Activated CD4-positive, alpha-beta T cell treated with anti-CD3 and anti-CD28 coated beads for 36 hours (primary cell): Measurements from ENCODE around the gene CPPED1. TPM values are rescaled to one million over a fixed set of nuclear protein-coding genes. Genes with fewer than 3 reads are reported as not detected.
A peak's percentile ranks its signal among the peaks of the same experiment; 100 is the strongest.
"Not testable (repeated sequence)": the region's sequence is repeated elsewhere in the genome, so short reads cannot be mapped to it uniquely, and the experiment has no call there.

ENCODE experiments used
- ATAC-seq: fragments of 200-7000 bp; cut with Tn5 transposase; one replicate; pipeline ENCODE4 v1.10.0; 2021; ENCODE audit warnings: mild to moderate bottlenecking, moderate library complexity
- CTCF ChIA-PET: fragments of 350-600 bp; sonication (Branson Sonifier 250); formaldehyde crosslinking; loops from one replicate; lab custom pipeline; 2021; ENCODE audit warnings: antibody characterized with exemption; lab: Charles Lee
- POLR2A ChIA-PET: fragments of 350-600 bp; sonication (Branson Sonifier 250); formaldehyde crosslinking; loops from one replicate; lab custom pipeline; 2021; ENCODE audit warnings: antibody characterized with exemption, inconsistent platforms; lab: Charles Lee
- DNase-seq: peaks from one replicate; pipeline ENCODE4 v3.0.0-alpha.2; 2020
- H3K27ac Mint-ChIP-seq: one replicate; pipeline ENCODE4 v1.8.0; 2021; ENCODE audit warnings: mixed read lengths
- H3K27me3 Mint-ChIP-seq: one replicate; pipeline ENCODE4 v1.8.0; 2021; ENCODE audit warnings: mixed read lengths
- H3K36me3 Mint-ChIP-seq: one replicate; pipeline ENCODE4 v1.8.0; 2021; ENCODE audit warnings: low read depth, mixed read lengths
- H3K4me1 Mint-ChIP-seq: one replicate; pipeline ENCODE4 v1.8.0; 2021; ENCODE audit warnings: mixed read lengths
- H3K4me3 Mint-ChIP-seq: one replicate; pipeline ENCODE4 v1.8.0; 2021; ENCODE audit warnings: mild to moderate bottlenecking, moderate library complexity, mixed read lengths
- H3K9me3 Mint-ChIP-seq: one replicate; pipeline ENCODE4 v1.8.0; 2021; ENCODE audit warnings: low read depth, mixed read lengths
- intact Hi-C, 2 experiments: fragments of 100-400 bp; cut with DNase I in 1 of 2; cut with micrococcal nuclease in 1 of 2; formaldehyde crosslinking; loops; one replicate each; pipeline versions ENCODE4 v1.14.2 to v1.15.1; 2022 to 2024; cut with DNase I, micrococcal nuclease
- total RNA-seq, 2 experiments: library from RNA; stranded (reverse); gene quantifications; one replicate each; pipeline ENCODE4 v1.2.3, GENCODE V29; 2021

CPPED1 gene
- total RNA-seq, 2 experiments from 2014 or later = 8.0 to 9.8 TPM

GRCh38 chr16:12802048-12802447 lies 1.6 kb downstream of the CPPED1 start:
- POLR2A ChIA-PET = no interaction called here
- peak overlapping the region; percentile 78 for H3K27ac Mint-ChIP-seq
- ATAC-seq (no peak), DNase-seq (no peak)
- intact Hi-C loops = loop anchor here (2.0 to 5.0 kb wide), 3 partner anchors 721 to 950 kb away; partner anchors contain the start of genes RSL1D1 (in 1 of the 2) and SNX29 (in 1 of the 2)
- no peaks in the 10 kb centered on the region for H3K36me3 Mint-ChIP-seq
- CTCF ChIA-PET = no interaction called here
- no peaks in the 10 kb centered on the region for H3K9me3 Mint-ChIP-seq
- peaks cover 28% of the 10 kb centered on the region for H3K4me1 Mint-ChIP-seq
- H3K27me3 Mint-ChIP-seq = no peaks in the 10 kb centered on the region
- H3K4me3 Mint-ChIP-seq = peak overlapping the region; percentile 97

GRCh38 chr16:12801511-12802042 lies 2.1 kb downstream of the CPPED1 start:
- Mint-ChIP-seq H3K4me1 (peaks cover 28% of the 10 kb centered on the region), H3K27ac (peak overlapping the region; percentile 78), H3K9me3 (no peaks in the 10 kb centered on the region), H3K4me3 (peak overlapping the region; percentile 97), H3K36me3 (no peaks in the 10 kb centered on the region), H3K27me3 (no peaks in the 10 kb centered on the region)
- ATAC-seq = no peak
- intact Hi-C loops = loop anchor here (1.0 to 5.0 kb wide), 4 partner anchors 188 to 949 kb away; partner anchors contain the start of genes RSL1D1 (in 1 of the 2) and SNX29 (in 1 of the 2)
- POLR2A ChIA-PET = no interaction called here
- CTCF ChIA-PET = no interaction called here
- peak; percentile 37 for DNase-seq

GRCh38 chr16:12800817-12801216 lies 2.9 kb downstream of the CPPED1 start:
- ATAC-seq (no peak), DNase-seq (no peak)
- Mint-ChIP-seq H3K9me3 (no peaks in the 10 kb centered on the region), H3K27ac (no peak overlapping the region), H3K4me3 (no peak overlapping the region), H3K36me3 (no peaks in the 10 kb centered on the region), H3K4me1 (peaks cover 28% of the 10 kb centered on the region), H3K27me3 (no peaks in the 10 kb centered on the region)
- CTCF ChIA-PET = interaction anchor here (0.7 kb wide), 1 partner anchor 19 kb away, joined by 3 read pairs; no protein-coding TSS in a partner anchor
- intact Hi-C loops = loop anchor here (1.0 to 5.0 kb wide), 3 partner anchors 188 to 949 kb away; partner anchors contain the start of genes RSL1D1 (in 1 of the 2) and SNX29 (in 1 of the 2)
- POLR2A ChIA-PET = interaction anchor here (0.6 kb wide), 1 partner anchor 46 kb away, joined by 3 read pairs; no protein-coding TSS in a partner anchor

DNA sequence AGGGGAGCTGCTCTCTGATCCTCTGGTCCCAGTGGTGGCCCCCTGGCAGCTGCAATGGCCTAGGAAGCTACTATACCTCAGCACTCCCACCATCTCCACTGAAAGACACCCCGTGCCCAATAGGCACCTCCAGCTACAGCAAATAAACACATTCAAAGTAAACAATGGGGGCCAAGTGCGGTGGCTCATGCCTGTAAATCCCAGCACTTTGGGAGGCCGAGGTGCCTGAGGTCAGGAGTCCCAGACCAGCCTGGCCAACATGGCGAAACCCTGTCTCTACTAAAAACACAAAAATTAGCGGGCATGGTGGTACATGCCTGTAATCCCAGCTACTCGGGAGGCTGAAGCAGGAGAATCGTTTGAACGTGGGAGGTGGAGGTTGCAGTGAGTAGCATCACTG lies 3.7 kb downstream of the CPPED1 start:
- intact Hi-C loops = loop anchor here (5.0 kb wide), 2 partner anchors 823 to 948 kb away; partner anchors contain the start of genes RSL1D1 (in 1 of the 2) and SNX29 (in 1 of the 2)
- CTCF ChIA-PET = interaction anchor here (0.7 to 1.1 kb wide), 2 partner anchors 9 to 18 kb away, joined by 3 read pairs; no protein-coding TSS in a partner anchor
- H3K9me3 Mint-ChIP-seq, H3K4me3 Mint-ChIP-seq, DNase-seq, H3K27ac Mint-ChIP-seq, H3K36me3 Mint-ChIP-seq, POLR2A ChIA-PET, ATAC-seq, H3K27me3 Mint-ChIP-seq: not testable (repeated sequence)
- peaks cover 28% of the 10 kb centered on the region for H3K4me1 Mint-ChIP-seq

DNA sequence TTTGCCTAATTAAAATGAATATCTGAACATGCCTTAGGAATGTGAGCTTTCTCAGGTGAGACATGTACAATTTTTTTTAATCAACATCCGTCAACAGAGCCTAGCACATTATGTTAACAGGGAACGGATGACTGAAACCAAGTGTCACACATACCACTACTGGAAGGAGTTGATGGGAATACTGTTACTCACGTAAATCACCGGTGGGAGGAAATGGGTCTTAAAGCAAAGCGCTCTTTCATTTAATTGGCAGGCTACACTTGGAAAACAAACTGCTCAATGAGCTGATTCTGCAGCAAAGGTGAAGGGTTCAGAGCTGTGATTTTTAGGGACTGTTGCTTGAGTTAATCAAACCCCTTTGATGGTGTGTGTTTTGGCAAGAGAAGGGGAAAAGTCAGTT lies 4.8 kb downstream of the CPPED1 start:
- CTCF ChIA-PET = interaction anchor here (0.6 kb wide), 1 partner anchor 1580 kb away, joined by 3 read pairs; no protein-coding TSS in a partner anchor
- H3K27ac Mint-ChIP-seq = no peak overlapping the region
- POLR2A ChIA-PET = no interaction called here
- ATAC-seq (no peak), DNase-seq (no peak)
- peaks cover 23% of the 10 kb centered on the region for H3K4me1 Mint-ChIP-seq
- intact Hi-C loops = no loop called here
- H3K36me3 Mint-ChIP-seq = no peaks in the 10 kb centered on the region
- H3K9me3 Mint-ChIP-seq = no peaks in the 10 kb centered on the region
- no peaks in the 10 kb centered on the region for H3K27me3 Mint-ChIP-seq
- H3K4me3 Mint-ChIP-seq = no peak overlapping the region

DNA sequence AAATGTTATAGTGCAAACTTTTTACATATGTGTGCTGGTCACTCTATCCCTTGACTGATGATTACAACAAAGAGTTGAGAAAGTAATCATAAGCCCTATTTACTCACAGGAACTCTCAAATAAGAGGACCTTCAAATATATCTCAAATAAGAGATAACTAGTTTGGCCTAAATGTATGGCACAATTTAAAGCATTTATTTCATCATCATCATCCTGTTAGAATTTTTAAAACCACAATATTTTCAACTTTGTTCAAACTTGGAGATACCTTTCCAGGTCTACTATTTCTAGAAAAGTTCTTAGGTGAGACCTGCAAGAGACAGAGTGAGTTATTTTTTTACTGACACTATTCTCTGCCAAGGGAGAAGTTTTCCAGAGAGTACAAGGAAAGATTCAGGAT lies 5.5 kb downstream of the CPPED1 start:
- DNase-seq (no peak), ATAC-seq (no peak)
- ChIA-PET POLR2A (no interaction called here), CTCF (interaction anchor here (0.6 kb wide), 1 partner anchor 1581 kb away, joined by 3 read pairs; no protein-coding TSS in a partner anchor)
- H3K9me3 Mint-ChIP-seq = no peaks in the 10 kb centered on the region
- H3K27me3 Mint-ChIP-seq = no peaks in the 10 kb centered on the region
- peaks cover 21% of the 10 kb centered on the region for H3K4me1 Mint-ChIP-seq
- H3K4me3 Mint-ChIP-seq = no peak overlapping the region
- no peak overlapping the region for H3K27ac Mint-ChIP-seq
- H3K36me3 Mint-ChIP-seq = no peaks in the 10 kb centered on the region
- intact Hi-C loops = no loop called here

DNA sequence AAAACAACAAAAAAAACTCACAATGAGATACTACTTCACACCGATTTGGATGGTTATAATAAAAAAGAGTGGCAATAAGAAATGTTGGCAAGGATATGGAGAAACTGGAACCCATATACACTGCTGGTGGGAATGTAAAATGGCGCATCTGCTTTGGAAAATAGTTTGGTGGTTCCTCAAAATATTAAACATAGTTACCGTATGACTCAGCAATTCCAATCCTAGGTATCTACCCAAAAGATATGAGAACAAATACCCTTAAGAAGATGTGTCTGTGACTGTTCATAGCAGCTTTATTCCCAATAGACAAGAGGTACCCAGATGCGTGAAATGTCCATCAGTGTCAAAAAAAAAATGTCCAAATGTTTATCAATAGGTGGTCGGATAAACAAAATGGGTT lies 7.2 kb downstream of the CPPED1 start:
- intact Hi-C loops = no loop called here
- no peak for DNase-seq
- ATAC-seq = no peak
- no peak overlapping the region for H3K4me3 Mint-ChIP-seq
- H3K27me3 Mint-ChIP-seq = no peaks in the 10 kb centered on the region
- peaks cover 4% of the 10 kb centered on the region for H3K4me1 Mint-ChIP-seq
- no peaks in the 10 kb centered on the region for H3K36me3 Mint-ChIP-seq
- H3K9me3 Mint-ChIP-seq = peaks cover 2% of the 10 kb centered on the region
- H3K27ac Mint-ChIP-seq = no peak overlapping the region
- ChIA-PET POLR2A (no interaction called here), CTCF (interaction anchor here (0.7 kb wide), 1 partner anchor 1012 kb away, joined by 3 read pairs; no protein-coding TSS in a partner anchor)

- Mint-ChIP-seq H3K36me3 (peaks cover 3% of the 10 kb centered on the region), H3K27ac (no peak overlapping the region), H3K4me3 (no peak overlapping the region), H3K27me3 (no peaks in the 10 kb centered on the region), H3K9me3 (peaks cover 2% of the 10 kb centered on the region), H3K4me1 (no peaks in the 10 kb centered on the region)
- intact Hi-C loops = no loop called here
- CTCF ChIA-PET = no interaction called here
- POLR2A ChIA-PET = no interaction called here
- no peak for ATAC-seq
- DNase-seq = no peak
These were observed 8.9 kb downstream of the CPPED1 start for GRCh38 chr16:12794486-12795387.

DNA sequence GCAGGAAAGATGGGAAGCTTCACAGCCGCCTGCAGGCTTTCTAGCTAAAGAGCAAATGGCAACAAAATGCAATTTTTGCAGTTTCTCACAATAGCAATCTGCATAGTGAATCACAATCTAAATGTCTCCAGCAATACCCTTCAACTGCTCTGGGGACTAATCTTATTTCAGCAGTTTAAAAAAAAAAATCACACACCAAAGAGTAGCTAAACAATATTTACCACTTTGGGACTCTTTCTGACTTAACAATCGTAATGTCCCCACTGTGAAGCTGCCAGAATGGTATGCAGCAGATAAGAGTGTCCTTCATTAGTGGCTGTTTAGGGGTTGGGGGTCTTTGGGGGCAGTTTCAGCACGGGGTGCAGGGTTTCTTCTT lies 9.8 kb downstream of the CPPED1 start:
- H3K4me3 Mint-ChIP-seq = no peak overlapping the region
- intact Hi-C loops = no loop called here
- H3K27me3 Mint-ChIP-seq = no peaks in the 10 kb centered on the region
- H3K27ac Mint-ChIP-seq = no peak overlapping the region
- ChIA-PET POLR2A (no interaction called here), CTCF (no interaction called here)
- ATAC-seq = no peak
- H3K9me3 Mint-ChIP-seq = peaks cover 2% of the 10 kb centered on the region
- DNase-seq = no peak
- H3K4me1 Mint-ChIP-seq = no peaks in the 10 kb centered on the region
- peaks cover 3% of the 10 kb centered on the region for H3K36me3 Mint-ChIP-seq

- Mint-ChIP-seq H3K9me3 (peaks cover 2% of the 10 kb centered on the region), H3K4me1 (no peaks in the 10 kb centered on the region), H3K27me3 (no peaks in the 10 kb centered on the region), H3K27ac (no peak overlapping the region), H3K36me3 (peaks cover 3% of the 10 kb centered on the region), H3K4me3 (no peak overlapping the region)
- DNase-seq (no peak), ATAC-seq (no peak)
- ChIA-PET POLR2A (no interaction called here), CTCF (no interaction called here)
- intact Hi-C loops = no loop called here
These were observed 10.4 kb downstream of the CPPED1 start for GRCh38 chr16:12793120-12793864.

GRCh38 chr16:12792528-12792927 lies 11.2 kb downstream of the CPPED1 start:
- ATAC-seq, CTCF ChIA-PET, intact Hi-C loops, H3K4me1 Mint-ChIP-seq, H3K4me3 Mint-ChIP-seq, H3K27me3 Mint-ChIP-seq, POLR2A ChIA-PET, H3K9me3 Mint-ChIP-seq, H3K27ac Mint-ChIP-seq, H3K36me3 Mint-ChIP-seq, DNase-seq: not testable (repeated sequence)
